HG03520 (cell line): ENCODE data around the gene TSPY1.
"Not testable (repeated sequence)": the region's sequence is repeated elsewhere in the genome, so short reads cannot be mapped to it uniquely, and the experiment has no call there.

Experiments
- ATAC-seq: cut with Tn5 transposase; IDR thresholded peaks from one replicate; pipeline ENCODE4 v1.9.1; 2021; ENCODE audit warnings: mild to moderate bottlenecking, moderate library complexity; ENCODE audit not compliant: unreplicated experiment

TSPY1 gene, protein sequence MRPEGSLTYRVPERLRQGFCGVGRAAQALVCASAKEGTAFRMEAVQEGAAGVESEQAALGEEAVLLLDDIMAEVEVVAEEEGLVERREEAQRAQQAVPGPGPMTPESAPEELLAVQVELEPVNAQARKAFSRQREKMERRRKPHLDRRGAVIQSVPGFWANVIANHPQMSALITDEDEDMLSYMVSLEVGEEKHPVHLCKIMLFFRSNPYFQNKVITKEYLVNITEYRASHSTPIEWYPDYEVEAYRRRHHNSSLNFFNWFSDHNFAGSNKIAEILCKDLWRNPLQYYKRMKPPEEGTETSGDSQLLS

DNA sequence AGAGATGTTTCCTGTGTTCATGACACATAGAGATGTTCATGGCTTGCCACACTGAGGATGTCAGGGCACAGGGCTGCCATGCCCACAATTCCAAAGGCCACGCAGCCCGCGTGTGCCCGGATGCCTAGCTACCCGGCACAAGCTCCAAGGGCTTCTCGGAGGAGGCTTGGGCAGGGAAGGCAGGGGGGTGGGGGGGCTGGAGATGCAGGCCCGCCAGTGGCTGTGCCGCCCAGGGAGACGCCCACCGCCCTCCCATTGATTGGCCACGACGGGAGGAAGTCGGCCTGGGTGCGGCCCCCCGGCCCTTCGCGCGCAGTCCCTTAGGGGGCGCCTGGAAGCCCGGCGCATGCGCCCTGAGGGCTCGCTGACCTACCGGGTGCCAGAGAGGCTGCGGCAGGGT lies at the start of gene TSPY1:
Gene TSPY1 (plus strand): TSS at position 301 of the 400 bp plus-strand sequence. CDS start 46 bp downstream, at position 347.
- ATAC-seq = not testable (repeated sequence)

DNA sequence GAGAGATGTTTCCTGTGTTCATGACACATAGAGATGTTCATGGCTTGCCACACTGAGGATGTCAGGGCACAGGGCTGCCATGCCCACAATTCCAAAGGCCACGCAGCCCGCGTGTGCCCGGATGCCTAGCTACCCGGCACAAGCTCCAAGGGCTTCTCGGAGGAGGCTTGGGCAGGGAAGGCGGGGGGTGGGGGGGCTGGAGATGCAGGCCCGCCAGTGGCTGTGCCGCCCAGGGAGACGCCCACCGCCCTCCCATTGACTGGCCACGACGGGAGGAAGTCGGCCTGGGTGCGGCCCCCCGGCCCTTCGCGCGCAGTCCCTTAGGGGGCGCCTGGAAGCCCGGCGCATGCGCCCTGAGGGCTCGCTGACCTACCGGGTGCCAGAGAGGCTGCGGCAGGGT lies 20.2 kb downstream of the TSPY1 start, which contains the start of gene TSPY9:
Gene TSPY9 (plus strand): TSS at position 301 of the 400 bp plus-strand sequence. CDS start 46 bp downstream, at position 347.
- ATAC-seq = not testable (repeated sequence)

DNA sequence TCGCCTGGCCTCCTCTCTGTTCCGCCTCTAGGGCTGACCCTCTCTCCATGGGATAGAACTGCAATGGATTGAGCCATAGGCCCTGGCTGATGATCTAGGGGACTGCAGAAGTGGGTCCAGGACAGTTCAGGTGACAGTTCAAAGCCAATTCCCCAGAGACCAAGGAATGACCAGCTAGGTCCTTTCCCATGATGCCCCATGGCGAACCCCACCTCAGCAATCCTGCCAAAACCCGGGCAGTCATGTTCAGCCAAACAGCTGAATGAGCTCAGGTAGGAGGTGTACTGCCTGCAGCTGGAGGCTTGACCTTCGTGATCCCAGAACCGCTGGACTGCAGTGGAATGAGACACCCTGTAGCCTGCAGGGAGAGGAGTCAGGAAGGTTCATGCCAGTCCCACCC lies 37.6 kb downstream of the TSPY1 start:
- not testable (repeated sequence) for ATAC-seq

DNA sequence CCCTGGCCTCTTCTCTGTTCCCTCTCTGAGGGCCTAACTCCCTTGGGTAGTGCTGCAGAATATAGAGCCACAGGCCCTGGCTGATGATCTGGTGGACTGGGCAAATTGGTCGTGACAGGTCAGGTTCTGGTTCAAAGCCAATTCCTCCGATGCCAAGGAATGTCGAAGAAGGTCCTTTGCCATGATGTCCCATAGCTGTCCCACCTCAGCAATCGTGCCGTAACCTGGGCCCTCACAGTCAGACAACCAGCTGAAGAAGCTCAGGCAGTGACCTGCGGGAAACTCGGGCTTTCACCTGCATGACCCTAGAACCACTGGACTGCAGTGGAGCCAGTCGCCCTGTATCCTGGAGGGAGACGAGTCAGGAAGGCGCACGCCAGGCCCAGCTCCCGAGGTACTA lies 49.5 kb downstream of the TSPY1 start:
- not testable (repeated sequence) for ATAC-seq
